IMR-90 (cell line): ENCODE results near the gene TTC38. TPM values are rescaled to one million over a fixed set of nuclear protein-coding genes. Genes with fewer than 3 reads are reported as not detected.

Experiments
- ATAC-seq: fragments of 200-7000 bp; cut with Tn5 transposase; 2 replicates; pipeline ENCODE4 v1.9.1; 2020; ENCODE audit warnings: low read depth, mild to moderate bottlenecking, moderate library complexity
- BruUV-seq: library from RNA; stranded (reverse); fragments of 400-500 nt; replicated peaks from 2 replicates; lab custom pipeline; 2021; lab: Mats Ljungman, UMichigan
- CTCF ChIA-PET: fragments of 300-600 bp; formaldehyde crosslinking; extraction: SDS; loops from one replicate; lab custom pipeline; 2021; ENCODE audit warnings: antibody characterized with exemption; lab: Yijun Ruan, JAX
- POLR2A ChIA-PET: fragments of 300-600 bp; sonication (Branson Sonifier 250); formaldehyde crosslinking; loops from one replicate; lab custom pipeline; 2022; ENCODE audit warnings: antibody characterized with exemption; ENCODE audit not compliant: unreplicated experiment; lab: Charles Lee
- DNase-seq: peaks from one replicate; pipeline ENCODE4 v3.0.0; 2013
- H2AFZ ChIP-seq: replicated peaks from 2 replicates; pipeline ENCODE3; 2013; ENCODE audit warnings: low read length, mild to moderate bottlenecking; ENCODE audit not compliant: poor library complexity
- H2AK5ac ChIP-seq: 2 replicates; pipeline ENCODE4 v1.6.1; 2013; ENCODE audit warnings: low read depth, low read length, inconsistent platforms
- H2AK9ac ChIP-seq: replicated peaks from 2 replicates; pipeline ENCODE3; 2013; ENCODE audit warnings: mild to moderate bottlenecking, low read depth, low read length, moderate library complexity; ENCODE audit not compliant: poor library complexity
- H2BK120ac ChIP-seq: 2 replicates; pipeline ENCODE4 v1.6.1; 2013; ENCODE audit warnings: low read depth, low read length, inconsistent platforms
- H2BK15ac ChIP-seq: 3 replicates; pipeline ENCODE4 v1.6.1; 2013; ENCODE audit warnings: low read depth, low read length, inconsistent platforms
- H2BK20ac ChIP-seq: 2 replicates; pipeline ENCODE4 v1.6.1; 2013; ENCODE audit warnings: low read depth, mild to moderate bottlenecking, inconsistent platforms, low read length, moderate library complexity
- H2BK5ac ChIP-seq: 2 replicates; pipeline ENCODE4 v1.6.1; 2013; ENCODE audit warnings: mild to moderate bottlenecking, low read depth, low read length, inconsistent platforms; ENCODE audit not compliant: poor library complexity, severe bottlenecking
- H3K14ac ChIP-seq: replicated peaks from 2 replicates; pipeline ENCODE4 v1.6.1; 2013; ENCODE audit warnings: low read depth, low read length, inconsistent platforms
- H3K18ac ChIP-seq: 2 replicates; pipeline ENCODE4 v1.6.1; 2013; ENCODE audit warnings: low read depth, low read length, control low read depth
- H3K23ac ChIP-seq: 2 replicates; pipeline ENCODE4 v1.6.1; 2013; ENCODE audit warnings: low read depth, low read length, inconsistent platforms
- H3K27ac ChIP-seq: 2 replicates; pipeline ENCODE4 v1.5.1; 2013; ENCODE audit warnings: mild to moderate bottlenecking, control low read depth, low read length; ENCODE audit not compliant: insufficient read depth
- H3K27me3 ChIP-seq: 2 replicates; pipeline ENCODE4 v1.6.1; 2013; ENCODE audit warnings: low read length; ENCODE audit not compliant: control insufficient read depth, insufficient read depth
- H3K36me3 ChIP-seq: 2 replicates; pipeline ENCODE4 v1.6.1; 2013; ENCODE audit warnings: low read length, mixed read lengths; ENCODE audit not compliant: control insufficient read depth, insufficient read depth
- H3K4ac ChIP-seq: 2 replicates; pipeline ENCODE4 v1.6.1; 2013; ENCODE audit warnings: low read depth, low read length, inconsistent platforms
- H3K4me1 ChIP-seq: 2 replicates; pipeline ENCODE4 v1.6.1; 2013; ENCODE audit warnings: low read length, mixed read lengths; ENCODE audit not compliant: control insufficient read depth, insufficient read depth
- H3K4me2 ChIP-seq: 2 replicates; pipeline ENCODE4 v1.6.1; 2013; ENCODE audit warnings: low read depth, mild to moderate bottlenecking, control low read depth, low read length, moderate library complexity
- H3K4me3 ChIP-seq: 2 replicates; pipeline ENCODE4 v1.5.1; 2013; ENCODE audit warnings: low read depth, mild to moderate bottlenecking, control low read depth, low read length, moderate library complexity; ENCODE audit not compliant: insufficient read depth
- H3K56ac ChIP-seq: 2 replicates; pipeline ENCODE4 v1.6.1; 2013; ENCODE audit warnings: low read length, inconsistent platforms; ENCODE audit not compliant: insufficient read depth; ENCODE audit errors: extremely low read depth
- H3K79me1 ChIP-seq, 2 experiments: 2 replicates each; pipeline ENCODE4 v1.6.1; 2013; ENCODE audit warnings: low read length in 2 of 2, inconsistent platforms in 1 of 2, low read depth in 1 of 2
- H3K9ac ChIP-seq: 2 replicates; pipeline ENCODE4 v1.6.1; 2013; ENCODE audit warnings: low read depth, low read length, control low read depth
- H3K9me1 ChIP-seq: 2 replicates; pipeline ENCODE4 v1.6.1; 2013; ENCODE audit warnings: low read length, inconsistent platforms; ENCODE audit not compliant: insufficient read depth
- H3K9me3 ChIP-seq: 2 replicates; pipeline ENCODE4 v1.6.1; 2013; ENCODE audit warnings: low read length; ENCODE audit not compliant: control insufficient read depth, insufficient read depth
- H4K20me1 ChIP-seq: 2 replicates; pipeline ENCODE4 v1.6.1; 2013; ENCODE audit warnings: low read length, inconsistent platforms; ENCODE audit not compliant: insufficient read depth
- H4K5ac ChIP-seq: 2 replicates; pipeline ENCODE4 v1.6.1; 2013; ENCODE audit warnings: mild to moderate bottlenecking, low read depth, low read length, control low read depth
- H4K8ac ChIP-seq, 2 experiments: 2 replicates each; pipeline ENCODE4 v1.6.1; 2013; ENCODE audit warnings: low read depth in 2 of 2, low read length in 2 of 2, control low read depth in 1 of 2, inconsistent platforms in 1 of 2
- H4K91ac ChIP-seq: 2 replicates; pipeline ENCODE4 v1.6.1; 2013; ENCODE audit warnings: low read depth, low read length, inconsistent platforms; ENCODE audit not compliant: insufficient read depth
- BHLHE40 ChIP-seq: fragments of 150-350 bp; IDR thresholded peaks from 2 replicates; pipeline ENCODE4 v1.6.1; 2016; ENCODE audit warnings: mild to moderate bottlenecking, low read depth, low read length
- CHD1 ChIP-seq: IDR thresholded peaks from 2 replicates; pipeline ENCODE4 v1.6.1; 2012; ENCODE audit warnings: low read depth, low read length, improper control_type of control experiment
- CTCF ChIP-seq: conservative IDR thresholded peaks from 2 replicates; pipeline ENCODE4 v1.5.1; 2012; ENCODE audit warnings: mild to moderate bottlenecking, low read depth, low read length, improper control_type of control experiment
- FOS ChIP-seq: fragments of 150-350 bp; IDR thresholded peaks from 2 replicates; pipeline ENCODE4 v1.6.1; 2016; ENCODE audit warnings: low read depth, low read length
- MAFK ChIP-seq: IDR thresholded peaks from 2 replicates; pipeline ENCODE4 v1.6.1; 2012; ENCODE audit warnings: low read depth, low read length, improper control_type of control experiment
- MAZ ChIP-seq: IDR thresholded peaks from 2 replicates; pipeline ENCODE4 v1.6.1; 2012; ENCODE audit warnings: low read depth, mild to moderate bottlenecking, low read length, improper control_type of control experiment, moderate library complexity, borderline replicate concordance
- MXI1 ChIP-seq: IDR thresholded peaks from 2 replicates; pipeline ENCODE4 v1.6.1; 2012; ENCODE audit warnings: low read depth, mild to moderate bottlenecking, low read length, moderate library complexity, borderline replicate concordance
- NFE2L2 ChIP-seq: fragments of 150-350 bp; IDR thresholded peaks from 2 replicates; pipeline ENCODE4 v1.6.1; 2016; ENCODE audit warnings: low read depth, mild to moderate bottlenecking, low read length
- RAD21 ChIP-seq: IDR thresholded peaks from 2 replicates; pipeline ENCODE4 v1.6.1; 2012; ENCODE audit warnings: low read length, improper control_type of control experiment
- RFX5 ChIP-seq: IDR thresholded peaks from 2 replicates; pipeline ENCODE4 v1.8.0; 2012; ENCODE audit warnings: low read depth, mild to moderate bottlenecking, low read length, moderate library complexity
- USF2 ChIP-seq: fragments of 150-350 bp; IDR thresholded peaks from 2 replicates; pipeline ENCODE4 v1.6.1; 2017; ENCODE audit warnings: mild to moderate bottlenecking, antibody characterized with exemption, low read length, low read depth
- WGBS, 2 experiments: methylation state at CpG; one replicate each; pipeline versions ENCODE4 v1.1.5 to v1.1.7; 2013; ENCODE audit warnings: missing lambda C conversion rate in 2 of 2; ENCODE audit not compliant: insufficient read length in 1 of 2; ENCODE audit errors: extremely low coverage in 2 of 2; 5-methylcytosine and 5-hydroxymethylcytosine counted together
- dilution Hi-C: fragments of 300-500 bp; cut with HindIII; formaldehyde crosslinking; loops from one replicate; pipeline ENCODE4 v1.14.3; 2018; ENCODE audit warnings: low sequenced_read_pairs; ENCODE audit not compliant: unreplicated experiment
- in situ Hi-C: fragments of 300-500 bp; cut with MboI; formaldehyde crosslinking; loops from 3 replicates; pipeline ENCODE4 v1.14.3; 2019; ENCODE audit warnings: low sequenced_read_pairs, inconsistent platforms, mixed read lengths
- intact Hi-C: fragments of 100-400 bp; cut with micrococcal nuclease; formaldehyde crosslinking; loops from 2 replicates; pipeline ENCODE4 v1.10.0; 2022
- polyA plus RNA-seq, 3 experiments: library from polyadenylated mRNA; depleted of rRNA; stranded (reverse); fragments of >200 nt; gene quantifications; 2 replicates each; pipeline ENCODE4 v1.2.3, GENCODE V29; 2012; ENCODE audit warnings: low replicate concordance in 1 of 3
- total RNA-seq: library from RNA; depleted of rRNA; stranded (reverse); fragments of >200 nt; gene quantifications from 2 replicates; pipeline ENCODE4 v1.2.3, GENCODE V29; 2012

Gene TTC38
- total and polyA plus RNA-seq, 2 of the 4 experiments (the other 2 are of a cell fraction), result 43.6 to 52.3 TPM

- in situ Hi-C loops (loop anchor here (5.0 kb wide), 1 partner anchor 177 kb away; no protein-coding TSS in a partner anchor), dilution Hi-C loops (no loop called here), intact Hi-C loops (loop anchor here (5.0 kb wide), 1 partner anchor 177 kb away; no protein-coding TSS in a partner anchor)
- no peak overlapping the region for H2BK5ac ChIP-seq
- no peak overlapping the region for H4K8ac ChIP-seq
- H3K27ac ChIP-seq, result no peak overlapping the region
- H2BK120ac ChIP-seq, result no peak overlapping the region
- H3K4me3 ChIP-seq, result no peak overlapping the region
- no peak for ATAC-seq
- H3K36me3 ChIP-seq, result no peaks in the 10 kb centered on the region; the same call in 1 of the 2 replicates
- POLR2A ChIA-PET, result interaction anchor here (0.6 kb wide), 1 partner anchor 249 kb away, joined by 9 read pairs; no protein-coding TSS in a partner anchor
- TF ChIP-seq MAFK, result no peak
- TF ChIP-seq MAZ, result no peak
- no peak for TF ChIP-seq FOS
- TF ChIP-seq CTCF, result no peak
- no peak for TF ChIP-seq USF2
- no peak for TF ChIP-seq RFX5
- TF ChIP-seq CHD1, result no peak
- TF ChIP-seq RAD21, result no peak
- no peak for TF ChIP-seq BHLHE40
- no peak for TF ChIP-seq MXI1
- TF ChIP-seq NFE2L2, result no peak
- H4K5ac ChIP-seq, result no peak overlapping the region
- WGBS, 2 experiments, result 88% methylated on average over 13 of the region's 13 CpGs; no CpG with 5 or more reads in 1 of the 2 experiments
- no peak for DNase-seq
- H3K56ac ChIP-seq, result no peak overlapping the region
- H3K27me3 ChIP-seq, result no peaks in the 10 kb centered on the region
- no peak overlapping the region for H3K9ac ChIP-seq
- BruUV-seq, result no TSS peak
- H3K9me3 ChIP-seq, result no peaks in the 10 kb centered on the region
- H2BK15ac ChIP-seq, result no peak overlapping the region
- no peak overlapping the region for H3K14ac ChIP-seq
- H2BK20ac ChIP-seq, result no peak overlapping the region
- no peak overlapping the region for H3K18ac ChIP-seq
- peaks cover 14% of the 10 kb centered on the region for H3K4me1 ChIP-seq
- peak overlapping the region; percentile 60 for H2AFZ ChIP-seq
- H4K91ac ChIP-seq, result no peak overlapping the region
- H3K4me2 ChIP-seq, result no peak overlapping the region
- peak overlapping the region; percentile 26 for H2AK9ac ChIP-seq
- CTCF ChIA-PET, result no interaction called here
- H3K9me1 ChIP-seq, result peaks cover 28% of the 10 kb centered on the region
- no peak overlapping the region for H3K4ac ChIP-seq
- no peak overlapping the region for H2AK5ac ChIP-seq
- peaks cover 16 to 63% of the 10 kb centered on the region in 2 experiments; a peak in 3 of 4 replicates for H3K79me1 ChIP-seq
- H4K20me1 ChIP-seq, result peaks cover 9% of the 10 kb centered on the region; the same call in 1 of the 2 replicates
- no peak overlapping the region; the same call in 1 of the 2 replicates for H3K23ac ChIP-seq
These were observed 31.3 kb downstream of the TTC38 start for GRCh38 chr22:46299101-46299500.
